ENCODE measurements around the gene SP2. TPM values are rescaled to one million over a fixed set of nuclear protein-coding genes. Genes with fewer than 3 reads are reported as not detected.
A peak's percentile ranks its signal among the peaks of the same experiment; 100 is the strongest.

Gene SP2
- total and polyA plus RNA-seq, 2 of the 13 experiments (the other 11 are each of a cell fraction or from before 2014, with no cell fraction given): 1.4 to 4.8 TPM

GRCh38 chr17:47956791-47957590, 61.0 kb downstream of the SP2 start (continued):
- TF ChIP-seq ZBTB46 (CRISPR knock-in tag; IDR thresholded peaks at IDR 0.05; ENCODE audit: borderline replicate concordance) (no peak), HMGXB3 (CRISPR knock-in tag; IDR thresholded peaks at IDR 0.05; ENCODE audit: borderline replicate concordance) (no peak), REL (CRISPR knock-in tag; conservative IDR thresholded peaks at IDR 0.05) (no peak), SMAD9 (CRISPR knock-in tag; IDR thresholded peaks at IDR 0.05) (no peak), TFDP1 (CRISPR knock-in tag; IDR thresholded peaks at IDR 0.05; ENCODE audit: borderline replicate concordance) (peak; percentile 10; the same call in 1 of the 2 replicates), GLMP (CRISPR knock-in tag; IDR thresholded peaks at IDR 0.05; ENCODE audit: borderline replicate concordance) (no peak), DR1 (CRISPR knock-in tag; IDR thresholded peaks at IDR 0.05) (no peak), TAF15 (IDR thresholded peaks at IDR 0.05; ENCODE audit: low read depth, low read length, poor library complexity, severe bottlenecking) (peak; percentile 50), ZNF136 (CRISPR knock-in tag; IDR thresholded peaks at IDR 0.05; ENCODE audit: low read depth) (0 out of 2 replicates have a peak, but pooled peaks have one; percentile 55), ZBTB1 (CRISPR knock-in tag; IDR thresholded peaks at IDR 0.05; ENCODE audit: borderline replicate concordance) (no peak), NRL (CRISPR knock-in tag; IDR thresholded peaks at IDR 0.05; ENCODE audit: borderline replicate concordance) (no peak; the same call in 1 of the 2 replicates), HOXA3 (CRISPR knock-in tag; IDR thresholded peaks at IDR 0.05) (no peak), HOXA7 (CRISPR knock-in tag; IDR thresholded peaks at IDR 0.05) (no peak), RFXAP (CRISPR knock-in tag; IDR thresholded peaks at IDR 0.05; ENCODE audit: borderline replicate concordance) (no peak), ZNF484 (CRISPR knock-in tag; IDR thresholded peaks at IDR 0.05; ENCODE audit: borderline replicate concordance, low read depth) (no peak), POLR2AphosphoS5 (IDR thresholded peaks at IDR 0.05; ENCODE audit: low read depth, low read length) (peak; percentile 56), CSRNP2 (CRISPR knock-in tag; conservative IDR thresholded peaks at IDR 0.05; ENCODE audit: low read depth) (no peak)

Data from HepG2 (cell line).